HAP-1 (cell line): ENCODE results near the gene COX7A2L.

Source experiments
- DNase-seq, 2 experiments: peaks; one replicate each; pipeline ENCODE4 v3.0.0-alpha.2; 2016 to 2020; ENCODE audit warnings: low spot score in 2 of 2
- H3K27me3 ChIP-seq: fragments of 250-450 bp; sonication (Bioruptor Pico); 2 replicates; pipeline ENCODE4 v1.5.1; 2020; ENCODE audit warnings: low read depth, mild to moderate bottlenecking, moderate library complexity
- H3K36me3 ChIP-seq: fragments of 250-450 bp; sonication (Bioruptor Pico); replicated peaks from 2 replicates; pipeline ENCODE4 v1.5.1; 2020; ENCODE audit warnings: mild to moderate bottlenecking
- H3K4me1 ChIP-seq: fragments of 250-450 bp; sonication (Bioruptor Pico); 2 replicates; pipeline ENCODE4 v1.5.1; 2020; ENCODE audit warnings: mild to moderate bottlenecking
- H3K4me3 ChIP-seq: fragments of 250-450 bp; sonication (Bioruptor Pico); 2 replicates; pipeline ENCODE4 v1.5.1; 2020; ENCODE audit warnings: mild to moderate bottlenecking, moderate library complexity
- H3K9me3 ChIP-seq: fragments of 250-450 bp; sonication (Bioruptor Pico); 2 replicates; pipeline ENCODE4 v1.5.1; 2020; ENCODE audit warnings: mild to moderate bottlenecking, moderate library complexity
- in situ Hi-C: fragments of 300-500 bp; cut with MboI; formaldehyde crosslinking; loops from 3 replicates; pipeline ENCODE4 v1.14.3; 2020; ENCODE audit warnings: low sequenced_read_pairs, inconsistent platforms, mixed read lengths

Gene COX7A2L

DNA sequence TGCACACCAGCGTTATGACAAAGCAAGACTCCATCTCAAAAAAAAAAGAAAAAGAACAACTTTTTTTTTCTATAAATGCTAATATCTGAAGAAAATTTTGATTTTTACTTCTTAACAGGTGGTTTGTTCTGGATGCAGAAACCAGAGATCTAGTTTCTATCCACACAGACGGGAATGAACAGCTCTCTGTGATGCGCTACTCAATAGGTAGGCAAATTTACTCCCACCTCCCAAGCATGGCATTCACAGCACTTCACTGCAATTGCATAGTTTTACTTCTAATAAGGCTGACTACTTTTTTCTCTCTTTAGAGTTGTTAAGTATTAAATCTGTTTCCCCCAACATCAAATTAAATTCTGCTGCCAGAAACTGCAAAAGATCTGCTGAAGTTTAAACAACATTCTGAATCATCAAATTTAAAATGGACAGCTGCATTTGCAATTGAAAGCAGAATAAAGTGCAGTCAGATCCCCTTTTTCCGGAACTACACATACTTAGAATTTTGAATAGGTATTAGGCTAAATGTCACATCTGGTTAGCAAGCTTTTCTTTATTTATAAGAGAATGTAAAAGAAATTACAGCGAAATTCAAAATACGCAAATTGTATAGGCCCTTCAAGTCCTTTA lies 45.1 kb downstream of the COX7A2L start:
- DNase-seq: peak; percentile 21 to 85
- Histone ChIP-seq H3K4me1 (peaks cover 15% of the 10 kb centered on the region), H3K9me3 (no peaks in the 10 kb centered on the region), H3K36me3 (no peaks in the 10 kb centered on the region), H3K4me3 (no peak overlapping the region), H3K27me3 (no peaks in the 10 kb centered on the region)
- in situ Hi-C loops: no loop called here

DNA sequence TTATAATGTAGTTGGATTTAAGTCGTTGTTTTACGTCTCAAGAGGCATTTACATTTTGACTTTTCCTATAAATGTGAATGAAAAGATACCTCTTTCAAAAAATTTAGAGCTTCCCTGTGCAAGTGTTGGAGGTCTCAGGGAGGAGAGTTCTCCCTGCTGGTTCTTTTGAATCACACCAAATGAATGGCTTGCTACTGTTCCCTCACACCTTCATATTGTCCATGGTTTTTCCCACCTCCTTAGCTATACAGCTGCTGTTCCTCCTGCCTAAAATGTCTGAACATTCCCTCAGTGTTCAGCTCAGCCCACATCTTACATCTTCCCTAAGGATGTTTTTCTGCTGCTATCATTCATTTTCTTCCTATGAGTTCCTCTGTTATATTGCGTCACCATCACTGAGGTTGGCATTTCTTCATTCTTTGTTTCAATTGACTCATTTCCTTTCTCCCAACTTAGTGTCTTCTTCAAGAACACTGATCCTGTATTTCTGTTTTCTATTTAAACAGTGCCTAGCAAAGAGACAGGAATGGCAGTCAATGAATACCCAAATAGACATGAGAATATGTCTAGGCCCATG lies 46.0 kb downstream of the COX7A2L start:
- Histone ChIP-seq H3K4me1 (peaks cover 15% of the 10 kb centered on the region), H3K27me3 (no peaks in the 10 kb centered on the region), H3K9me3 (no peaks in the 10 kb centered on the region), H3K36me3 (no peaks in the 10 kb centered on the region), H3K4me3 (no peak overlapping the region)
- no peak for DNase-seq
- in situ Hi-C loops: no loop called here

DNA sequence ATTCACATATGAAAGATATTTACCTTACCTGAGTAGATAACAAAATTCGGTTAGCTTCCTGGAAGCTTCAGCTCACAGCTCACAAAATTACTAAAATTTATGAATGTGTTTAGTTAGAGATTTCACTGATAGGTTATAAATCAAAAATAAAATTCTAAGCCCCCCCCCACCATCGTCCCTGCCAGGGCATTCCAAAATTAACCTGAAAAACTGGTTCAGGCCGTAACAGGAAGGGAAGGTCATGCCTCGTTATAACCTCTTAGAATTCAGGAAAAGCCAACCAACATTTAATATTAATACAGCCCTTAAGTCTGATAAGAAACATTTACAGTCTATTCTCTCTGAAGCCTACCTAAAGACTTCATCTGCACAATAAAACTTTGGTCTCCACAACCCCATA lies 48.9 kb downstream of the COX7A2L start:
- no peak overlapping the region for H3K4me3 ChIP-seq
- DNase-seq: no peak
- H3K9me3 ChIP-seq: no peaks in the 10 kb centered on the region
- H3K4me1 ChIP-seq: peaks cover 15% of the 10 kb centered on the region
- H3K36me3 ChIP-seq: peaks cover 2% of the 10 kb centered on the region
- in situ Hi-C loops: no loop called here
- H3K27me3 ChIP-seq: no peaks in the 10 kb centered on the region

DNA sequence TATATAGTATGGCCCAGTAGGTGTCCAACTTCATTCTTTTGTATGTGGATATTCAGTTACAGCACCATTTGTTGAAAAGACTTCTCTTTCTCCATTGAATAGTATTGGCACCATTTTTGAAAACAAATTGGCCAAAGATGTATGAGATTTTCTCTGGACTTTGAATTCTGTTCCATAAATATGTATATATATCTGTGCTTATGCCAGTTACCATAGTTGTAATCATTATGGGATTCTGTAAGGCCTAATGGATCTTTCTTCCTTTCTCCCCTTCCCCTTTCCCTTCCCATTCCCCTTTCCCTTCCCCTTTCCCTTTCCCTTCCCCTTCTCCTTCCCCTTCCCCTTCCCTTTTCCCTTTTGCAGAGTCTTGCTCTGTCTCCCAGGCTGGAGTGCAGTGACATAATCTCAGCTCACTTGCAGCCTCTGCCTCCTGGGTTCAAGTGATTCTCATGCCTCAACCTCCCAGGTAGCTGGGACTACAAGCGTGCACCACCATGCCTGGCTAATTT lies 51.0 kb downstream of the COX7A2L start:
- in situ Hi-C loops: no loop called here

DNA sequence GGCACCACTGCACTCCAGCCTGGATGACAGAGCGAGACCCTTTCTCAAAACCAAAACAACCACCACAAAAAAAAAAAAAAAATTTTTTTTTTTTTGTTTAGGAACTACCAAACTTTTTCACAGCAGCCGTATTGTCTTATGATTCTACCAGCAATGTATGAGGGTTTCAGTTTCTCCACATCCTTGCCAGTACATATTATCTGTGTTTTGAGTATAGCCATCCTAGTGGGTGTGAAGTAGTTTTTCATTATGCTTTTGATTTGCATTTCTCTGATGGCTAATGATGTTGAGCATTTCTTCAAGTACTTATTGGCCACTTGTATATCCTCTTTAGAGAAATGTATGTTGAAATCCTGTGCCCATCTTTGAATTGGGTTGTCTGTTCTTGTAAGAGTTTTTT lies 51.7 kb downstream of the COX7A2L start:
- H3K9me3 ChIP-seq: no peaks in the 10 kb centered on the region
- in situ Hi-C loops: no loop called here
- H3K4me3 ChIP-seq: no peak overlapping the region
- no peaks in the 10 kb centered on the region for H3K4me1 ChIP-seq
- no peak for DNase-seq
- peaks cover 7% of the 10 kb centered on the region for H3K36me3 ChIP-seq
- H3K27me3 ChIP-seq: no peaks in the 10 kb centered on the region

More for the DNA sequence above, 51.0 kb downstream of the COX7A2L start:
- H3K4me3 ChIP-seq: no peak overlapping the region
- no peaks in the 10 kb centered on the region for H3K4me1 ChIP-seq
- no peaks in the 10 kb centered on the region for H3K27me3 ChIP-seq
- DNase-seq: no peak
- no peaks in the 10 kb centered on the region for H3K9me3 ChIP-seq
- H3K36me3 ChIP-seq: peaks cover 7% of the 10 kb centered on the region

DNA sequence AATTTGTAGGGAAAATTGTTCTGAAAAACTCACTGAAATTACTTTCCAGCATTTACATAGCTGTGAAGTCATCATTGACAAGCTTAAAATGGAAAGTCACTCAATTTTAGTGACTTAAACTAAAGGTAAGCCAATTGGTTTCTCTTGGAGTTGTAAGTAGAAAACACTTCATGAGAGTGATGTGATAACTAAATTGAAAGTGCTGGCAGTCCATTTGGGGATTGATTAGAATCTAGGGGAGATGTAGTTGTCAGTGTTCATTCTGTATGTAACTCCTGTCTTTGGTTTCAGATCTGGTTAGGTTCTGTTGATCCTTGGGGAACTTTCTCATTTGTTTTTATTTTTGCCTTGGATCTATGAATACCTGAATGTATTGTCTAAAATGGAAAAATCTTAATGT lies 53.8 kb downstream of the COX7A2L start:
- H3K4me3 ChIP-seq: no peak overlapping the region

DNA sequence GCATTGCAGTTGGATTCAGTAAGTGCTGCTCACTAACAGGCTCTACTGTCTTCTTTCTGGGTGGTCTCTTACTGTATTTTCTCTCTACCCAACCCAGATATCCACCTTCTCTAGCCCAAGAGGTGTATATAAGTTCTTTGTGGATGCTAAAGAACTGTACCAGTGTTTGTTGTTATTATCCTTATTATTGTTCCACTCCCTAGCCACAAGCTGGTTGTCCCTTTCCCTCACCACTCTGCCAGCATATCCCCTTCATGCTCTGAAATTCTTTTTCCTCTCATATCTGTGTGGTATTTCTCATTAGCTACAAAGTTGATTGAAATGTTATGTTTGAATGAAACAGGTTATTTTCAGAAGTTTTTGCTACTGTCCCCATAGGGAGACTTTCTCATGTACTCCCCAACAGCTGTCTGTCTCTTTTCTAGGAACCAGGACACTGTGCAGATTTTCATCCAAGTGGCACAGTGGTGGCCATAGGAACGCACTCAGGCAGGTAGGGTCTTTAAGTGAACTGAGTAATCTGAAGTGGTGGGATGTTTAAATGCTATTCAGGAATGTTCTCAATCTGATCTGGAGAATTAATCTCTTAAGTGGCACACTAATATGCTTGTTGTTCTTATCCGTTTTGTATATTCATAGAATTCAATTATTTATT lies 56.8 kb downstream of the COX7A2L start:
- H3K36me3 ChIP-seq: peaks cover 15% of the 10 kb centered on the region
- H3K4me1 ChIP-seq: no peaks in the 10 kb centered on the region
- DNase-seq: no peak
- H3K9me3 ChIP-seq: no peaks in the 10 kb centered on the region
- H3K27me3 ChIP-seq: no peaks in the 10 kb centered on the region
- no peak overlapping the region for H3K4me3 ChIP-seq
- in situ Hi-C loops: no loop called here

More for the DNA sequence above, 53.8 kb downstream of the COX7A2L start:
- Histone ChIP-seq H3K27me3 (no peaks in the 10 kb centered on the region), H3K4me1 (no peaks in the 10 kb centered on the region), H3K9me3 (no peaks in the 10 kb centered on the region), H3K36me3 (peaks cover 15% of the 10 kb centered on the region)
- in situ Hi-C loops: no loop called here
- DNase-seq: no peak

DNA sequence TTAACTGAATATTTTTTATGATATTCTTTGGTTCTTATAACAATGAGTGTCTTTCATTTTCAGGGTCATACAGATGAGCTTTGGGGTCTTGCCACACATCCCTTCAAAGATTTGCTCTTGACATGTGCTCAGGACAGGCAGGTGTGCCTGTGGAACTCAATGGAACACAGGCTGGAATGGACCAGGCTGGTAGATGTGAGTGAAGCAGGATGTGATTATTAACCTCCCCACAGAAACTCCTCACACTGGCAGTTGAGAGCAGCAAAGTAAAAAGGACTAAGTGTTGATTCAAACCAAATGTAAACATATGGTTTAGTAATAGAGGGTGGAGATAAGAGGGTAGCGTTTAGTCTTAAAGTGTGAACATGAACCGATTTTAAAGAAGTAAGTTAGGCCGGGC lies 57.8 kb downstream of the COX7A2L start:
- in situ Hi-C loops: no loop called here
- Histone ChIP-seq H3K9me3 (no peaks in the 10 kb centered on the region), H3K4me3 (no peak overlapping the region), H3K27me3 (no peaks in the 10 kb centered on the region), H3K36me3 (peaks cover 15% of the 10 kb centered on the region), H3K4me1 (no peaks in the 10 kb centered on the region)
- DNase-seq: no peak

DNA sequence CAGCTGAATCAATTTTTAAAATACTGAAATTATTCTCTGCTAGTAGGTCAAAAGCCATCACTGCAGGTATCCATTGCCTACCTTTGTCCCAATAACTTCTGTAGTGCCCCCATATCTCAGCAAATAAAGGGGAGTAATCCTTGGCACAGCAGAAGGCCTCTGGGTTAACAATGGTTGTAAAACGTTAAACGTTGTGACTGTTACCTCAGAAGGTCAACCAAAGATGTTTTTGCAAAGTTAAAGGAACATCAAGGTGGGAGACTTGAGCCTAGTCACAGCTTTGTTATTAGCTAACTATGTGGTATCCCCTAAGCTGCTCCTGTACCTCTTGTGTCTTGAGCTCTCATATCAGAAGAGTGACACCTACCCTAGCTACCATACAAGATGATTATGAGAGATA lies 60.5 kb downstream of the COX7A2L start:
- DNase-seq: no peak
- H3K9me3 ChIP-seq: no peaks in the 10 kb centered on the region
- in situ Hi-C loops: no loop called here
- H3K4me3 ChIP-seq: no peak overlapping the region
- H3K36me3 ChIP-seq: peaks cover 21% of the 10 kb centered on the region
- H3K4me1 ChIP-seq: no peaks in the 10 kb centered on the region
- no peaks in the 10 kb centered on the region for H3K27me3 ChIP-seq
